Activated T-helper 9 cell treated with anti-CD3 and anti-CD28 coated beads, Interleukin-2, amount 50 U/mL, for 16 hours (primary cell): ENCODE measurements around the gene NUCKS1.

Experiments
- DNase-seq: peaks from one replicate; pipeline ENCODE4 v3.0.0-alpha.2; 2020; ENCODE audit warnings: low read depth

The NUCKS1 gene

DNA sequence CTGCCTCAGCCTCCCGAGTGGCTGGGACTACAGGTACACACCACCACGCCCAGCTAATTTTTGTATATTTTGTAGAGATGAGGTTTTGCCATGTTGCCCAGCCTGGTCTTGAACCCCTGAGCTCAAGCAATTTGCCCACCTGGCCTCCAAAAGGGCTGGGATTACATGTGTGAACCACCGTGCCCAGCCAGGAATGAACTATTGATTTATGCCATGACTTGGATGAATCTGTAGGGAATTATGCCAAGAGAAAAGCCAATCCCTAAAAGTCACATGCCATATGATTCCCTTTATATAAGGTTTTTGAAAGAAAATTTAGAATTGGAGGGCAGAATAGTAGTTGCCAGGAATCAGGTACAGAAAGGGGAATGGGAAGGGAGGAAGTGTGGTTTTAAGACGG is 50.6 kb downstream of the NUCKS1 start:
- DNase-seq: no peak

DNA sequence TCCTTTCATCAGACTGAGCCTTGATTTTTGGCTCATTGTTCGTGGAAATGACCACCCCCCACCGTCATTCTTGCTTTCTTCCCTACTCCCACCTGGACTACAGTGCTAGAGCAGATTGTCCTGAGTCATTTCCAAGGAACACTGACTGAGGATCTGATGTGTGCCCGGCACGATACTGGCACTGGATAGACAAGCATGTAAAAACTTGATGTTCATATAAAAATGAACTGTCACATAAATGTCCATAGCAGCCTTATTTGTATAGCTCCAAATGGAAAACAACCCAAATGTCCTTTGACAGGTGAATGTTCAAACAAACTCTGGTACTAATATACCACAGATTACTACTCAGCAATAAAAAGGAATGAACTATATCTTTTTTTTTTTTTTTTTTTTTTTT is 51.1 kb downstream of the NUCKS1 start:
- DNase-seq: no peak

DNA sequence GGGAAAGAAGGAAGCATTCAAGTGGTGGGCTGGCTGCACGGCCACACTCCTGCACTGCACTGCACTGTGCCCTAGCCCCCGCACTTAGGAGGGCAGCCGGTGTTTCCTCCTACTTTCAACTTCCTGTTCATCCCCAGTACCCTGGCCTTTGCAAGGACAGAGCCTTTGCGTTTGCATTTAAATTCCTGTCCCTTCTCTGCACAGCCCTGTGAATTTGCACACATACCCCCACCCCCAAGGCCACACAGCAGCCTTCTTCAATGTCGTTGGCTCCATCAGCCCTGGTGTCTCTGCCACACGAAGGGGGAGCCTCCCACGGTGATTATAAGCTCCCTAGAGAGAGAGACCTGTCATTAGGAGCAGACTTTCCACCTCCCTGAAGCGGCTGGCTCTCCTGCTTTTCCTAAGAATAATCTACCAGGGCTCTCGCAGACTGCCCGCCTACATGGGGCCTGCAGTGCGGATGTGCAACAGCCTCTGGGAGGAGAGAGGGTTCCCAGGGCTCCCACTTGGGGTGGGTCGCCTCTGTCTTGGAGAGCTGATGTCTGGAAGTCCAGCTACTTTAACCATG is 56.5 kb downstream of the NUCKS1 start:
- no peak for DNase-seq

DNA sequence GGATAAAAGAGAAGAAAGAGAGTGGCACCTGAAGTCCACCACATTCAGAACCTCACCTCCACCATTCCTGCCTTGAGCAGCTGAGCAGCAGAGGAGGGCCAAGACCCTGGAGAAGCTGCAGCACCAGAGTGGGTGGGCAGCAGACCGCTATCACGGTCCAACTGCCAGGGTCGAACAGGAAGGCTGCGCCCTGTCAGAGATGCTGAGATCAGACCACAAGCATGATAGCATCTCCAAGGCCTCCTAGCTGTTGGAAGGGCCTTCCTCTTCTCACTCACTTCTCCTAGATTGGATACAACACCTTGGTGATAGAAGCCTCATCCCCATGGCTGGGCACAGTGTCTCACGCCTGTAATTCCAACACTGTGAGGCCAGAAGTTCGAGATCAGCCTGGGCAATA is 57.6 kb downstream of the NUCKS1 start:
- no peak for DNase-seq

DNA sequence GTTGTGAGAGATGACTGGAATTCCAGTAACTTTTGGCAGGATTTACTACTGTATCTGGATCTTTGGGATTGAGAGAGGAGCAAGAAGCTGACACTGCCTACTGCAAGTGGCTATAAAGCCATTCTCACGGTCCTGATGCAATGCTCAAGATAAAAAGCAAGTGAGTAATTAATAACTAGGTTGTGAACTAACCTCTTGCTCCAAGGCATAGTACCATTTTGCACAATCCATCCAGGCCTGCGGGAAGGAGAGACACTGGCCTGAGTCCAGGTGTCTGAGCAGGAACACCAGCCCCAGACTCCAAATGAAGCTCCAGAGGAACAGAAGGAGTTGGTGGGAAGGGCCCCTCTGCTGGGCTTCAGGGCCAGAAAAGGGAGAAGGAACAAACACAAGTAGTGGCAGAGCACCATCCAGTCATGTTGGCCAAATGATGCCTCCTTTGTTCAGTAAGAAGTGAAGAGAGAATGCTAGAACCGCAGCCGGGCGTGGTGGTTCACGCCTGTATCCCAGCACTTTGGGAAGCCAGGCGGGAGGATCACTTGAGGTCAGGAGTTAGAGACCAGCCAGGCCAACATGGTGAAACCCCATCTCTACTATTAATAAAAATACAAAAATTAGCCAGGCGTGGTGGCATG is 59.7 kb downstream of the NUCKS1 start:
- no peak for DNase-seq

DNA sequence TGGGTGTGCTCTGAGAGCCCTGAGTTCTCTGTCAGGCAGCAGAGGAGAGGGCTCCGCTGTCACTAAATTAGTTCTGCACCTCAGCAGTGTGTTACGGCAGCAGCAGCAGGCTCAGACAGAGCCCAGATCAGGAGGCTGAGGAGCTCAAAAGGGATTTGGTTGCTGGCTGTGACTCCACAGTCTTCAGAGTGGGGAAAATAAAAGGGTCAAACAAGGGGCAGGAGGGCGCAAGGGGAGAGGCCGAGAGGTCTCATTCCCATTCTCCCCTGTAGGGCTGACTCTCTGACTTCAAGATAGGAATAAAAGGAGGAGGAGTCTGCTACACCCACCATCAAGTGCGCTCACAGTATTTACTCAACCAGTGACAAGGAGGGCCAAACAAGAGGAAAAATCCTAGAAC is 60.5 kb downstream of the NUCKS1 start:
- no peak for DNase-seq

DNA sequence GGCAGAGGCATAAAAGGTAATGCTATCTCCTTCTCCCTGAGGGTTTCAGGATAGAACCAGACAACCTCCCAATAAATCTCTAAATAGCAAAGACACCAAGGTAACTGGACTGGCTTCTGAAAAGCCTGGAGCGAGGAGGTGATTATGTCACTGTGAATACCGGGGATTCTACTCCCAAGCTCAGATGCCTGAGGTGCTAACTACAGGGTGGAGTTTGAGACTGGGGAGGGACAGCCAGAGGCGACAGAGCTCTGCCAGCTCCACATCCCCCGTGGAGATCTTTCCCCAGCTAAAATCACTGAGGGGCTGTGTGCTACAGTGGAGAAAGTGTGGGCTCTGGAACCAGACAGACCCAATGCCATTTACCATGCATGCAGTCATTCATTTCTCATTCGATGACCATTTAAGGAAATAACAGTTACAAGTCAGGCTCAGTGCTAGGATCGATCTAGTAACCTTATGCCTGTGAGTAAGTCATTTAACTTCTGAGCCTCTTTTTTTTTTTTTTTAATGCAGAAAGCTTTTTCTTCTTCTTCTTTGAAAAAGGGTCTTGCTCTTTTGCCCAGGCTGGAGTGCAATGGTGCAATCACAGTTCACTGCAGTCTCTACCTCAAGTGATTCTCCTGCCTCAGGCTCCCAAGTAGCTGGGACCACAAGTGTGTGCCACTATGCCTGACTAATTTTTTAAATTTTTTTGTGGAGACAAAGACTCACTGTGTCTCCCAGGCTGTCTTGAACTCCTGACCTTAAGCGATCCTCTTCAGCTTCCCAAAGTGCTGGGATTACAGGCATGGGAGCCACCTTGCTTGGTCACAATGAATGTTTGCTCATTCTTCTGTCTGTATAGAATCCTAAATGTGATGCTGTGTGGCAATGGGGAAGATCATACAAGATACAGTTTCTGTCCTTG is 61.6 kb downstream of the NUCKS1 start:
- no peak for DNase-seq

DNA sequence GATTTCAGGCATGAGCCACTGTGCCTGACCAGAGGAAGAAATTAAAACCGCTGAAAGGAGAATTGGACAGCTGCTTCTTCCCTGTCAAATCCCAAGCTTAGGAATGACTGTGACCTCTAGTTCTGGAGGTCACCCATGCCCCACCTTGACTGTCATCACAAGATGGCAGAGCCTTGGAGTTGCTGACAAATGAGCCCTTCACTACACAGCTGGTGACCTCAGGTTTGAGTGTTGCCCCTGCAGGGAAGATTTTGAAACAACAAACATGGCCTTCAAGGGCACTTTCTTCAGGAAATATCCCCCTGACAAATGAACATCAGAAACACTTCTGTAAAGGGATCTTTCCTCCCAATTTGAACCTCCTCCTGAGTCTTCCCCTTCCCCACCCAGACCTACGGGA is 62.7 kb downstream of the NUCKS1 start:
- no peak for DNase-seq

DNA sequence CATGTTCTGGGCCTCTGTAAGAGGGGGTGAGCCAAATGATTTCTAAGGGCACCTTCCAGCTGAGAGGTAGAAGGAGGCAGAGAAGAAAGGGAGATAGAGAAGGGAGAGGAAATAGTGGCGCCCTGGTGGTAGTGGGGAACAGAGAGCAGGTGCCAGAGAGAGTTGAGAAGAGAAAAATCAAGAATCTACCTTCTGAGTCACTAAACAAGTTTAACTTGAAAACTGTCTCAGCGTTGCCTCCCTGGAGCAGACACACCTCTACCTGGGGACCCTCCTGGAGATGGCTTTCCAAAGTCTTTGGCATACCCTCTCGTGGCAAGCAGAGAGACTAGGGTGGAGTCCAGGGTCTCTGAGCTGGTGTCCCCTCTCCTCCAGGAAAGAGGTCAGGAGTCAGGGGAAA is 68.6 kb downstream of the NUCKS1 start:
- DNase-seq: no peak

DNA sequence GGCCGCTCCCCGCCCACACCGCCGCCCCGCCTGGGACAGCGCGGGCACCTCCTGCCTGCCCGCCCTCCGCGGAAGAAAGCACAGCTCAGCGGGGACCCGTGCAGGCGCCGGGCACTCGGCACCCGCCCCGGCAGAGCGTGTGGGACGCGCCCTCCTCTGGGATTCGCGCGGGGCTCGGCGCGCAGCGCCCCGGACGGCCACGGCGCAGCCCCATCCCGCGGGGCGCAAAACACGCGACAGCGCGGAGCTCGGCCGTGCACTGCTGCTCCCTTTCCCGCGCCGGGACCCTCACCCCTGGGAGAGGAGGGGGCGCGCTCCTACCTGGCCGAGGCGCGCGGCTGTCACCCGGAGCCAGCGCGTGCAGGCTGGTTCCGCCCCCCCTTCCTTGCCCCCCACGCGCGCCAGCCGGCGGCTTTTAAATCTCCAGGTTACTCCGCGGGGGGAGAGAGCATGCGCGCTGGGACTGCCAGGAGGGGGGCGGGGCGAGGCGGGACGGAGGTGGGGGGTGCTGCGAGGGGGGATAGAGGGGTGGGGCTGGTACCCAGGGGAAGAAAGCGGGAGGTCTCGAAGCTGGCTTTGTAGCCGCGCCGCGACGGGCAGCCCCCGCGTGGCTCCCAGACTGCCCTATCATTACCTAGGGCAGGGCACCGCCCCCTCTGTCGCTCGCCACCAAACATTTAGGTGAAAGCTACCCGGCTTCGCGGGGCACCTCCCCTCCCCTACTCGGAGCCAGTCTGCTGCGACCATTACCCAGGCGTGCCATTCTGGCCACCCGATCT is 69.7 kb downstream of the NUCKS1 start, which contains the start of gene SLC45A3:
SLC45A3 (minus strand) TSS at position 437 of the 779 bp plus-strand sequence. CDS start 15,853 bp downstream, outside the sequence.
- peak; percentile 15 for DNase-seq

DNA sequence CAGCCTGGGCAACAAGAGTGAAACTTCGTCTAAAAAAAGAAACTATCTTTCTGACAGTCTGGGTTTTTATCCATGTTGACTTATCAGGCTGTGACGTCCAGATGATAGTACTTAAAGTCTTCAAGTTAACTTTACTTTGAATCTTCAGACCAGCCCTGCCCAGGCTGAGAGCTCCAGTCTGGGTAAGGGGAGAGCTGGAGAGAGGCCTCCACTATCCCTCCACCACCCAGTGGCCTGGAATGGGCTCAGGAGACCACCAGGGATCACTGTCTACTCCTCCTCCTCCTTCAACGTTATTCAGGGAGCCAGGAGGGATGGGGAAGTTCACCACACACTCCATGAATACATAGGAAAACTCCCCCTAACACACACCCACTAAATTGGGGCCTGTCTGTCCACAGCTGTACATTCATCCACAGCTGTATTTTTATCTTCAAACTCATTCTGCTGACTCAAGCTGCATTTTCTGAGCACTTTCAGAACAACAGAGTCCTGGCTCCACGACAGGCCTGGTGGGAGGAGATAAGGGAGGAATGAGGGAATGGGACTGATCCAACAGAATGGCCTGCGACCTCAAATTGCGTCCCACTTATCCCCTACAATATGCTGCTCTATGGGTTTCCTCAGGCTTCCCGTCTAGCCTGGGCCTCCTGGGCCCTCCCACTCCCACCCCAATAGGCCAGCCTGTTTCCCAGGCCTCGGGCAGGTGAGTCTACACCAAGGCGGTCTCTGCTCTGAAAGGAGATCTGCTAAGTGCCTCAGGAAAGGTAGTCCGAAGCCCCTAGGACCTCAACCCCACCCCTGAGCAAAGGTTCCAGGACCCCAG is 71.5 kb downstream of the NUCKS1 start:
- DNase-seq: no peak

DNA sequence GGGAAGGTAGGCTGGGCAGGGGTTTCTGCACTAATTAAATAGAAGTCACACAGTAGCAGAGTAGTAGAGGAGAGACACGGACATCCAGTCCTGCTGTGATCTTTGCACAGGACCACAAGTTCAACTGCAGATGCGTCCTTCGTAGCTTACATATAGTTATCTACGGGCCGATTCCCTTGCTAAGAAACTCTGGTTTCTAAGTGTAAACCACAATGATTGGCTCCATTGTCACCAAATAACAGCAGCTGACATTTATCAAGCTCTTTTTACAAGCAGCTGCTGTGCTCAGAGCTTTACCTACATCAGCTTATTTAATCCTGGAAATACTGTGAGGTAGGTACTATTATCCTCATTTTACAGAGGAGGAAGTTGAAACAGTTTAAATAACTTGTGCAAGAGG is 72.8 kb downstream of the NUCKS1 start:
- DNase-seq: no peak

DNA sequence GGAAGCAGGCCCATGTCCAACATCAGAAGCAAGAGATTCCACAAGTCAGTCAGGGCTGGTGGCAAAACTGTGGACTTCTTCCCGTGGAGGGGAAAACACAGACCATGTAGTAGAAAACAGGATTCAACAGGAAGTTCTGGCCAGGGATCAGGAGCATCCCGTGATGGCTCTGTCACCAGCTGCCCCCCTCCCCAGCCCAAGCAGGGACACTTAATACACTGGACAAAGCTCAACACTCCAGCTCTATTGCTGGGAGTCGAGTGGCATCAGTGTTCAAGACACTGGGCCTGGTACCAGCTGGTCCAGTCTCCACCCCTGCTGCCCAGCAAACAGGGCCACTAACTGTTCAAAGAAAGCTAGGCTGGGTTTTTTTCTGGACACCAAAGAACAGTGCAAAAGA is 73.4 kb downstream of the NUCKS1 start:
- no peak for DNase-seq

DNA sequence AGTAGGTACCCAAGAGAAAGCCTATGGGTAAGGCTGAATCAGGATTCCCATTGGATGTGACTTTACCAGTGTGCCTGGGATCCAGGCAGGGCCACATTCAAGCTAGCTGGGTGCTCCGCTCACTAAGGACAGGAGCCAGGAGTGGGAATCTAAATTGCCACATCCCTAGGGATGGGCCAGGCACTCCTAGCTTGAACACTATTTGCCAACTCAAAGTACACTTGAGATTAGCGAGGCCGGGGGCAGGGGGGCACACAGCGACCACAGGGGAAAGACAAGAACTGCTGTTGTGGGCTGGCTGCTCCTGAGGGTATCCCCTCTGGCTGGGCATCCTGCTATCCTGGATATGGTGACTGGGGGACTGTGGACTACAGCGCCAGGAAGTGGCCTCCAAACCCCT is 74.0 kb downstream of the NUCKS1 start:
- DNase-seq: no peak

DNA sequence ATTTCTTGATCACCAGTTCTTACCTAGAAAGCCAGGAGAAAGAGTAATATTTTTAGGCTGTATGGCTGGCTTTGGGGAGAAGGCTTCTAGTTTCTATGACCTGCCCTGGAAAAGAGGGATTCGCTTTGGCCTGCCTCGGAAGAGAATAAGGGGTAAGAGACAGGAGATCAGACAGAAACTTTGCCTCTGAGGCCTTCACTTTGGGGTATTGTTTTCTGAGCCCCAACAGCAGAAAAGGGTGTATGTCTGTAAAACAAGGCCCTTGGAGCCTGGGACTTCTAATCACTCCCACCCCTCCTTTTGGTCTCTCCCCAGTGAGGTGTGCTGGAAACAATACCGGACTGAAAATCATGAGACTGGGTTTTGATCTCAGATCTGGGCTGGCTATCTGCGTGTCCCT is 74.7 kb downstream of the NUCKS1 start:
- DNase-seq: no peak

DNA sequence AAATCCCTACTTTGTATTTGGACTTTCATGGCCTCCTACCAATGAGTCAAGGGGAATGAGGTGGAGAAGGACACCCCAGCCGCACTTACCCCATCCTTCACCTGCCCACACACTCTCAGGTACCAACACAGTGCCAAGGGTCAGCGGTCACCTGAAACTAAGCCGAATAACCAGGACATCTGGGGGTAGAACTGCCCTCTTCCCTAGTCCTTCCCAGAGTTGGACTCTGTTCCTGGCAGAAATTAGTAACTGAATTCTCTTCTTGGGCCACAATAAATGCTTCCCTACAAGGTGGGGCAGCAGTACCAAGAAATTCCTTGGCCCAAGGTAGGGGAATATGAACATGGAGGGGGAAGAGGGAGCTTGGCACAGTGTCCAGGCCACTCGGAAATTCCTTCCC is 77.0 kb downstream of the NUCKS1 start:
- no peak for DNase-seq

DNA sequence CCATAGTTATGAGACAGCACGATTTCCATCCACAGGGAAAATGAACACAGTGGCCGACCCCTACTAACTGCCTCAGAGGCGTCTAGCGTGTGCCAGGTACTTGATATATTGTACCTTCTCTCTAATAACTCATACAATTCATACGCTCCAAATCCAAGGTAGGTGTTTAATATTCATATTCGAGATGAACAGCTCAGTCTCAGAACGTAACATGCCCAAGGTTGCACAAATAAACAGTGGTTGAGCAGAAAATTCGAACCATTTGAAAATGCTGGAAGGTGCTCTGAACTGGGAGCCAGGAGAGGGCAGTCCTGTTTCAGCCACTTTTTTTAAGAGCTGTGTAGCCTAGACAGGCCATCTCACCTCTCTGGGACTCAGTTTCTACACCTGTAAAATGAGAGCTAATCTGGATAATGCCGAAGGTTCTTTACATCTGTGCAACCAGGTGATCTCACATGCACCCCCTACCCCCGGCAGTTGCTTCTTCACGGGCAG is 77.5 kb downstream of the NUCKS1 start:
- DNase-seq: no peak

DNA sequence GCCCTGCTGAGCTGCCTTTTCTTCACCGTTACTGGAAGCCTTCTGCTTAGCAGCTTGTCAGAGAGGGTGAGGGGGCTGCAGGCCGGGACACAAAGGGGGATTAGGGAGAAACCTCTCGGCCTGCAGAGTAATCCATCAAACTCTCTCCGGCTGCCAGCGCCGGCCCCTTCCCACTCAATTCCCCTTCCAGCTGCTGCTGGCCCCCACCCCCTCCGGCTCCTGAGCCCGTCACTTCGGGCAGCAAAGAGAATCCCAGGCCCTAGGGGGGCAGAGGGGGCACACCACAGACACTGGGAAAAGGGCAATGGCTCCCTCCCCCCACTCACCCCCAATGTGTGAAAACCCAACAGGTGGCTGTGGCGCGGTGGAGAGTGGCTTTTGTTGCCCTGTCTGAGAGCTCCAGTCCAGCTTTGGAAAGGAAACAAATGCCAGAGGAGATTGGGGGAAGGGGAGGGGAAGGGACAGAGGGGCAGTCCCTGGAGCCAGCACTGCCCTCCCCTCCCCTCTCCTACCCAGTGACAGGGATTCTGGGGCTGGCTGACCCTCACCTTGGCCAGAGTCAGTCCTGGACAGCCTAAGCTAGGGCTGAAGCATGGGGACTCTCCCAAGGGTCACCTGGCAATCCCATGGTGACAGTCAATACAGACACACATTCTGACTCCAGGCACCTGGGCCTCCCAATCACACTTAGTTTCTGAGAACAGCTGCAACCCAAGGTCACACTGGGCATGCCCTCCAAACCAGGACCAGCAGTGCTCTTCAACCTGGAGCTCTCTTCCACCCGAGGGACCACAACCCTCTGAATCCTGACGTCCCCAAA is 79.2 kb downstream of the NUCKS1 start:
- DNase-seq: no peak

DNA sequence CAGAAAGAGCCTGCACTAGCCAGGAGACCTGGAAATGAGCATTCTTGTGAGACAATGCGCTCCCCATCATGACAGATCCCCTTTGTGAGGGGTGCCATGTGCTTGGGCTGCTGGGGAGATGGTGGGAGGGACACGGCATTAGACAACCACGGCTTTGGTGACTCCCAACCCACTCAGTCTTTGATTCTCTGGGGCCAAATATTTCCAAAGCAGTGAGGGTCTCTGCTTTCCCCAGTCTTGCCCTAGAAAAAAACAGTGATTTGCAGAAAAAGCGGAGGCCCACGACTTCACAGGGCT is 79.9 kb downstream of the NUCKS1 start:
- no peak for DNase-seq

DNA sequence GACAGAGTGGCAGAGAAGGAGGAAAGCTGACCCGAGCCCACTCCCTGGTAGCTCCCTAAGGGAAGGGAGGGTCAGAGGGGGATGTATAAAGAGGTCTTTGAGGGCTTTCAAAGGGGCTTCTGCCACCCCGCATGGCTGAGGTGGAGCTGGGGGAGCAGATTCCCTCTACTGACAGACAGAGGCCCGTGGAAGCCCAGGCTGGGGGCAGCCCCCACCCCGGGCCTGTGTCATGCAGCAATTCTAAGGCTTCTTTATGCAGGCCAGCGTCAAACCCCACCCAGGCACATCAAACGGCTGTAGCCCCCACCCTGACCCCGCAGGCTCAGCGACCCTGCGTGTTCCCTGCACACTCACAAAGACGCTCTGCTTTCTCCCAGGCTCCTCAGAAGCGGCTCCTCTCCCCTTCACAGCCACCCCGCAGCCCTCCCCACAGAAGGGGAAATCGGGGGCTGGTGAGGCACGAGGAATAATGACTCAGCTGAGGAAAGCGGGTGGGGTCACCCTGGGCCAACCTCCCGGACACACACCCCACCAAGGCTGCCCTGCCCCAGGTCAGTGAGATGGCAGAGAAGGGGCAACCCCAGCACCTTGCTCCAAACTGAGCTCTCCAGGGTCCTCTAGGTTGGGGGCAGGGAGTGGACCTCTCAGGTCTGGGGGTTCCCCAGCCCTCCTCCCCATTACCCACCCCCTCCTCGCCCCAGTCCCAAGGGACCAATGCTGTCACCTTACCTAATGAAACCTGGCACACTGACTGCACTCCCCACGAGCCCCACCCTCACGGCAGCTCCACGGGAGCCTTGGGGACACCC is 80.4 kb downstream of the NUCKS1 start:
- no peak for DNase-seq
